ENCODE data around the gene F10. TPM values are rescaled to one million over a fixed set of nuclear protein-coding genes. Genes with fewer than 3 reads are reported as not detected.

The F10 gene
- total and polyA plus RNA-seq, 10 donors: 1.6 to 6.4 (median 2.9) TPM

DNA sequence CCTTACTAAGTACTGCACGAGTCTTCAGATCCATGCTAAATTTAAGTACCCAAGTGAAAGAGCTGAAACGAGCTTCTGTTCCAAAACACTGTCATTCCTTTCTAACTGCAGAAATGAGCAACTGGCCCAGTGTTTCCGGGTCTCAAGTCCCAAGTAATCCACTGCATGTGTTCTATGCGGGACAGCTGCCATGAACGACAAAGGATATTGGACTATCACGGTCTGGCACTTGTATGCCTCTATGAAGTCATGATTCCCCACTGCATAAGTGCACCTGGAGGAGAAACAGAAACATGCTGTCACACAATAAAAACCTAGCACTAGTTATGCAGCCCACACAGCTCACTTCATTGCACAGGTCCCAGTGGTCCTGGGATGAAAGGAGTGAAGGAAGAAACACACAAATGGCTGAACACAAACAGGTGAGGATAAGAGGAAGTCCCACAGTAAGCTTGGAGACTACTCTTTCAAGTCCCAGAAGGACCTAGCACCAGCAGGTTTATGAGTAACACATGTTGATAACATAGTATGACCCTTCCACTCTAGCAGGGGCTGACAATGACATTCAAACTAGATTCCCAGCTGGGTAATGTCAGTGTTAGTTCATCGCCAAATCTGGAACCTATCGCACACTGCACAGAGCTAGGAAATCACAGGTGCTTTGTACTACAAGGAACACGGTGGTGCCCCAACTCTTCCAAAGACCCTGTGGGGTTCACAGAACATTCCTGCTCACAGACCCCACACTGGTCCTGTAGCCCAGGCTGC lies 74.6 kb downstream of the F10 start:
- Histone ChIP-seq H3K27me3 (replicated peaks in 1 of 7) (no peaks in the 10 kb centered on the region), H3K36me3 (peaks cover 0 to 84% (median 64%) of the 10 kb centered on the region in 6 donors), H3K4me3 (no peak overlapping the region), H3K9me3 (no peaks in the 10 kb centered on the region), H3K4me1 (peaks cover 0 to 5% (median 0%) of the 10 kb centered on the region in 6 donors), H3K27ac (no peak overlapping the region)
- intact Hi-C loops (cut with DNase I; ENCODE audit: low total_unique reads): no loop called here
- TF ChIP-seq POLR2AphosphoS5 (IDR thresholded peaks at IDR 0.05) (no peak), POLR2A (IDR thresholded peaks at IDR 0.05) (no peak)
- TF ChIP-seq, protein P1, sequence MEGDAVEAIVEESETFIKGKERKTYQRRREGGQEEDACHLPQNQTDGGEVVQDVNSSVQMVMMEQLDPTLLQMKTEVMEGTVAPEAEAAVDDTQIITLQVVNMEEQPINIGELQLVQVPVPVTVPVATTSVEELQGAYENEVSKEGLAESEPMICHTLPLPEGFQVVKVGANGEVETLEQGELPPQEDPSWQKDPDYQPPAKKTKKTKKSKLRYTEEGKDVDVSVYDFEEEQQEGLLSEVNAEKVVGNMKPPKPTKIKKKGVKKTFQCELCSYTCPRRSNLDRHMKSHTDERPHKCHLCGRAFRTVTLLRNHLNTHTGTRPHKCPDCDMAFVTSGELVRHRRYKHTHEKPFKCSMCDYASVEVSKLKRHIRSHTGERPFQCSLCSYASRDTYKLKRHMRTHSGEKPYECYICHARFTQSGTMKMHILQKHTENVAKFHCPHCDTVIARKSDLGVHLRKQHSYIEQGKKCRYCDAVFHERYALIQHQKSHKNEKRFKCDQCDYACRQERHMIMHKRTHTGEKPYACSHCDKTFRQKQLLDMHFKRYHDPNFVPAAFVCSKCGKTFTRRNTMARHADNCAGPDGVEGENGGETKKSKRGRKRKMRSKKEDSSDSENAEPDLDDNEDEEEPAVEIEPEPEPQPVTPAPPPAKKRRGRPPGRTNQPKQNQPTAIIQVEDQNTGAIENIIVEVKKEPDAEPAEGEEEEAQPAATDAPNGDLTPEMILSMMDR (IDR thresholded peaks at IDR 0.05 in 8 of 11, conservative IDR thresholded peaks at IDR 0.05 in 3 of 11): no peak
- 91 to 97% (median 95%) methylated on average over 9 of the region's 9 CpGs for WGBS, 5 donors
- no peak for DNase-seq

Small RNA genes lying within 50 kb of the gene (small RNA-seq; reads per million reads assigned to genes)
- gene AL137002.1: 0 reads per million in 4 donors

Other genes starting within 250 kb of the F10 start
- gene MCF2L, start 153.6 kb upstream of the F10 start, total RNA-seq: 10 to 100 TPM in 6 of 7 donors, 1 to 10 TPM in 1; 6.6 to 21.4 (median 16.5) TPM
- 1 to 10 TPM; 4.3 to 9.0 (median 4.7) TPM for gene MCF2L, start 153.6 kb upstream of the F10 start, polyA plus RNA-seq
- not detected for gene F7, start 17.0 kb upstream of the F10 start, total RNA-seq
- under 1 TPM in 1 of 3 donors, not detected in 2; 0.03 TPM for gene F7, start 17.0 kb upstream of the F10 start, polyA plus RNA-seq
- not detected for gene PROZ, start 35.8 kb downstream of the F10 start, total RNA-seq
- under 1 TPM in 1 of 3 donors, not detected in 2; 0.11 TPM for gene PROZ, start 35.8 kb downstream of the F10 start, polyA plus RNA-seq
- gene PCID2, start 85.9 kb downstream of the F10 start, total RNA-seq: 10 to 100 TPM; 38.4 to 71.0 (median 49.9) TPM
- gene PCID2, start 85.9 kb downstream of the F10 start, polyA plus RNA-seq: 10 to 100 TPM; 34.3 to 45.6 (median 41.2) TPM
- gene CUL4A, start 86.8 kb downstream of the F10 start, total RNA-seq: 10 to 100 TPM; 54.8 to 99.3 (median 70.1) TPM
- gene CUL4A, start 86.8 kb downstream of the F10 start, polyA plus RNA-seq: 10 to 100 TPM; 24.4 to 35.6 (median 34.7) TPM
- gene LAMP1, start 174.4 kb downstream of the F10 start, total RNA-seq: 100 to 1,000 TPM; 114 to 210 (median 154) TPM
- gene LAMP1, start 174.4 kb downstream of the F10 start, polyA plus RNA-seq: 10 to 100 TPM; 27.0 to 64.5 (median 41.7) TPM
- gene GRTP1, start 241.3 kb downstream of the F10 start, total RNA-seq: 10 to 100 TPM in 1 of 7 donors, 1 to 10 TPM in 6; 4.0 to 10.5 (median 6.1) TPM
- 1 to 10 TPM; 2.0 to 5.5 (median 2.3) TPM for gene GRTP1, start 241.3 kb downstream of the F10 start, polyA plus RNA-seq